Measurements from ENCODE around the gene LHB. TPM values are rescaled to one million over a fixed set of nuclear protein-coding genes. Genes with fewer than 3 reads are reported as not detected.

Gene LHB
- polyA plus RNA-seq, 4 donors = 0.12 to 40.5 (median 5.2) TPM

Other genes starting within 250 kb of the LHB start
- 10 to 100 TPM; 16.2 to 70.9 (median 30.2) TPM for gene BCAT2, start 206.1 kb downstream of the LHB start, polyA plus RNA-seq
- gene HSD17B14, start 180.6 kb downstream of the LHB start, polyA plus RNA-seq = 100 to 1,000 TPM in 1 of 4 donors, 10 to 100 TPM in 1, 1 to 10 TPM in 1, not detected in 1; 4.4 to 102 (median 11.6) TPM
- gene PLEKHA4, start 148.5 kb downstream of the LHB start, polyA plus RNA-seq = 10 to 100 TPM in 2 of 4 donors, 1 to 10 TPM in 2; 4.0 to 20.3 (median 12.8) TPM
- 10 to 100 TPM; 52.8 to 73.0 (median 60.6) TPM for gene PPP1R15A, start 144.7 kb downstream of the LHB start, polyA plus RNA-seq
- gene TULP2, start 118.3 kb downstream of the LHB start, polyA plus RNA-seq = under 1 TPM in 2 of 4 donors, not detected in 2; 0.10 to 0.38 TPM
- 100 to 1,000 TPM; 102 to 359 (median 228) TPM for gene NUCB1, start 116.8 kb downstream of the LHB start, polyA plus RNA-seq
- 10 to 100 TPM in 2 of 4 donors, 1 to 10 TPM in 2; 2.9 to 36.2 (median 13.8) TPM for gene DHDH, start 83.4 kb downstream of the LHB start, polyA plus RNA-seq
- 100 to 1,000 TPM; 138 to 199 (median 162) TPM for gene BAX, start 62.2 kb downstream of the LHB start, polyA plus RNA-seq
- 1,000 to 10,000 TPM; 4,142 to 9,292 (median 8,268) TPM for gene FTL, start 51.8 kb downstream of the LHB start, polyA plus RNA-seq
- 10 to 100 TPM; 16.2 to 40.0 (median 25.0) TPM for gene GYS1, start 23.8 kb downstream of the LHB start, polyA plus RNA-seq
- gene RUVBL2, start 23.2 kb downstream of the LHB start, polyA plus RNA-seq = 100 to 1,000 TPM in 1 of 4 donors, 10 to 100 TPM in 3; 45.4 to 108 (median 57.3) TPM
- gene CGB3, start 7.2 kb upstream of the LHB start, polyA plus RNA-seq = not detected
- not detected for gene CGB2, start 14.8 kb upstream of the LHB start, polyA plus RNA-seq
- not detected for gene CGB1, start 19.8 kb upstream of the LHB start, polyA plus RNA-seq
- gene CGB5, start 26.8 kb upstream of the LHB start, polyA plus RNA-seq = under 1 TPM in 1 of 4 donors, not detected in 3; 0.09 TPM
- not detected for gene CGB8, start 32.0 kb upstream of the LHB start, polyA plus RNA-seq
- gene CGB7, start 40.7 kb upstream of the LHB start, polyA plus RNA-seq = under 1 TPM in 2 of 4 donors, not detected in 2; 0.03 to 0.13 TPM
- gene NTF4, start 47.7 kb upstream of the LHB start, polyA plus RNA-seq = under 1 TPM in 1 of 4 donors, not detected in 3; 0.34 TPM
- gene KCNA7, start 55.6 kb upstream of the LHB start, polyA plus RNA-seq = under 1 TPM in 1 of 4 donors, not detected in 3; 0.03 TPM
- 100 to 1,000 TPM; 159 to 237 (median 223) TPM for gene SNRNP70, start 68.4 kb upstream of the LHB start, polyA plus RNA-seq
- gene LIN7B, start 97.3 kb upstream of the LHB start, polyA plus RNA-seq = 10 to 100 TPM in 2 of 4 donors, 1 to 10 TPM in 2; 7.7 to 21.9 (median 14.5) TPM
- 1 to 10 TPM; 1.4 to 7.6 (median 4.4) TPM for gene C19orf73, start 102.1 kb upstream of the LHB start, polyA plus RNA-seq
- gene PPFIA3, start 102.5 kb upstream of the LHB start, polyA plus RNA-seq = 10 to 100 TPM in 3 of 4 donors, 1 to 10 TPM in 1; 2.8 to 48.6 (median 30.1) TPM
- 1 to 10 TPM in 3 of 4 donors, under 1 TPM in 1; 0.67 to 2.6 (median 2.0) TPM for gene HRC, start 138.3 kb upstream of the LHB start, polyA plus RNA-seq
- gene TRPM4, start 140.7 kb upstream of the LHB start, polyA plus RNA-seq = 100 to 1,000 TPM in 2 of 4 donors, 10 to 100 TPM in 2; 15.8 to 298 (median 92.6) TPM